PC-3 (cell line): ENCODE data around the gene ORC1. TPM values are rescaled to one million over a fixed set of nuclear protein-coding genes. Genes with fewer than 3 reads are reported as not detected.

Source experiments
- ATAC-seq: fragments of 200-7000 bp; cut with Tn5 transposase; 2 replicates; pipeline ENCODE4 v1.9.1; 2020; ENCODE audit warnings: mild to moderate bottlenecking, moderate library complexity
- BruUV-seq: library from RNA; stranded (reverse); fragments of 400-500 nt; replicated peaks from 2 replicates; lab custom pipeline; 2021; lab: Mats Ljungman, UMichigan
- CTCF ChIA-PET: fragments of 300-600 bp; sonication (Branson Sonifier 250); formaldehyde crosslinking; loops from one replicate; lab custom pipeline; 2022; ENCODE audit warnings: antibody characterized with exemption; lab: Charles Lee
- POLR2A ChIA-PET: fragments of 300-600 bp; sonication (Branson Sonifier 250); formaldehyde crosslinking; loops from one replicate; lab custom pipeline; 2022; ENCODE audit warnings: antibody characterized with exemption; ENCODE audit not compliant: unreplicated experiment; lab: Charles Lee
- DNase-seq: peaks from one replicate; pipeline ENCODE4 v3.0.0-alpha.2; 2015
- H2AFZ ChIP-seq: fragments of 300-600 bp; sonication (generic); 2 replicates; pipeline ENCODE4 v1.6.0; 2016; ENCODE audit warnings: antibody characterized with exemption, low read length
- H3F3A ChIP-seq: fragments of 300-600 bp; sonication (generic); one replicate; pipeline ENCODE4 v1.6.0; 2017; ENCODE audit warnings: antibody characterized with exemption, low read length, control low read depth, mild to moderate bottlenecking; ENCODE audit not compliant: unreplicated experiment
- H3K27ac ChIP-seq: fragments of 300-600 bp; sonication (generic); 2 replicates; pipeline ENCODE4 v1.5.1; 2016; ENCODE audit warnings: mild to moderate bottlenecking, low read length
- H3K27me3 ChIP-seq: fragments of 300-600 bp; sonication (generic); 2 replicates; pipeline ENCODE4 v1.6.1; 2016; ENCODE audit warnings: low read length, mixed read lengths
- H3K36me3 ChIP-seq: fragments of 300-600 bp; sonication (generic); 2 replicates; pipeline ENCODE4 v1.6.1; 2016; ENCODE audit warnings: low read depth, mixed run types, low read length, mixed read lengths
- H3K4me1 ChIP-seq: fragments of 300-600 bp; sonication (generic); 2 replicates; pipeline ENCODE4 v1.5.1; 2016; ENCODE audit warnings: low read length; ENCODE audit not compliant: insufficient read depth
- H3K4me2 ChIP-seq: fragments of 300-600 bp; sonication (generic); 2 replicates; pipeline ENCODE4 v1.6.0; 2016; ENCODE audit warnings: low read length
- H3K4me3 ChIP-seq: fragments of 300-600 bp; sonication (generic); 2 replicates; pipeline ENCODE4 v1.5.1; 2016; ENCODE audit warnings: mild to moderate bottlenecking, low read length, mixed read lengths
- H3K79me2 ChIP-seq: fragments of 300-600 bp; sonication (generic); 2 replicates; pipeline ENCODE4 v1.6.1; 2017; ENCODE audit warnings: low read length, mixed read lengths
- H3K9ac ChIP-seq: fragments of 300-600 bp; sonication (generic); 2 replicates; pipeline ENCODE4 v1.6.0; 2016; ENCODE audit warnings: mild to moderate bottlenecking, low read length
- H3K9me2 ChIP-seq: fragments of 300-600 bp; sonication (generic); replicated peaks from 2 replicates; pipeline ENCODE4 v1.6.1; 2016; ENCODE audit warnings: mixed run types, low read length, mixed read lengths
- H3K9me3 ChIP-seq: fragments of 300-600 bp; sonication (generic); 2 replicates; pipeline ENCODE4 v1.6.1; 2016; ENCODE audit warnings: low read length, mixed read lengths
- H4K20me1 ChIP-seq: fragments of 300-600 bp; sonication (generic); 2 replicates; pipeline ENCODE4 v1.6.1; 2016; ENCODE audit warnings: low read length, mixed read lengths
- CTCF ChIP-seq: fragments of 300-600 bp; sonication (generic); conservative IDR thresholded peaks from 2 replicates; pipeline ENCODE4 v1.5.1; 2017; ENCODE audit warnings: antibody characterized with exemption, low read depth, mild to moderate bottlenecking, low read length
- EZH2 ChIP-seq: fragments of 300-600 bp; sonication (generic); IDR thresholded peaks from one replicate; pipeline ENCODE4 v1.6.1; 2017; ENCODE audit warnings: antibody characterized with exemption, mild to moderate bottlenecking, low read length; ENCODE audit not compliant: unreplicated experiment
- EZH2phosphoT487 ChIP-seq: fragments of 300-600 bp; sonication (generic); IDR thresholded peaks from 2 replicates; pipeline ENCODE4 v1.6.1; 2018; ENCODE audit warnings: mild to moderate bottlenecking, antibody characterized with exemption, low read length, borderline replicate concordance
- intact Hi-C: fragments of 100-400 bp; cut with micrococcal nuclease; formaldehyde crosslinking; loops from 2 replicates; pipeline ENCODE4 v1.9.0; 2023
- total RNA-seq: library from RNA; depleted of rRNA; stranded (reverse); fragments of >200 nt; gene quantifications from 2 replicates; pipeline ENCODE4 v1.2.3, GENCODE V29; 2014

ORC1 gene
- total RNA-seq, 1 experiment from 2014 or later = 23.7 TPM

GRCh38 chr1:52364235-52364839 is 39.9 kb downstream of the ORC1 start:
- intact Hi-C loops = no loop called here
- Histone ChIP-seq H2AFZ (no peak overlapping the region), H3K27ac (no peak overlapping the region), H3K79me2 (peaks cover 19% of the 10 kb centered on the region), H3K9ac (no peak overlapping the region), H3K36me3 (peaks cover 12% of the 10 kb centered on the region; the same call in 1 of the 2 replicates), H3K4me3 (peak overlapping the region; percentile 84), H3K9me3 (no peaks in the 10 kb centered on the region), H3K27me3 (no peaks in the 10 kb centered on the region), H3K4me1 (peaks cover 20% of the 10 kb centered on the region), H3K9me2 (no peaks in the 10 kb centered on the region), H3F3A (no peaks in the 10 kb centered on the region), H4K20me1 (no peaks in the 10 kb centered on the region), H3K4me2 (peak overlapping the region; percentile 86)
- ATAC-seq = no peak
- ChIA-PET CTCF (no interaction called here), POLR2A (no interaction called here)
- no TSS peak for BruUV-seq
- DNase-seq = no peak
- TF ChIP-seq CTCF = peak; percentile 15; the same call in 1 of the 2 replicates
- TF ChIP-seq EZH2 = no peak

DNA sequence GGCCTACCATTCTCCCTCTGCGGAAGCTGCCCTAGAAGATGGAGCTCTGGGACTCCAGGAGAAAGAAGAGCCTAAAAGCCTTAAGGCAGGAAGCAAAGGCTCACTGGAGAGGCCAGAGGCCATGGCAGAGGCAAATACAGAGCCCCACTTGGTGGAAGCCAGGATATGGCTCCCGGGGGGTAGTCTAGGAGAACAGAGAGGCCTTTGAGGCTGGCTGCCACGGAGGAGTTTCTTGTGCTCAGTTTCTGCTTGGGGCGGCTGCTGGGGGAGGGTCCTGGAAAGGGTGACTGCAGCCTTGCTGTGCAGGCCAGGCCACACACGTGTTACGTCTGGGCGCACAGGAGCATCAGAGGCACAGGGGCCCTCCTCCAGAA is 43.6 kb downstream of the ORC1 start:
- POLR2A ChIA-PET = no interaction called here
- Histone ChIP-seq H3F3A (no peaks in the 10 kb centered on the region), H2AFZ (no peak overlapping the region), H3K79me2 (peaks cover 19% of the 10 kb centered on the region), H4K20me1 (no peaks in the 10 kb centered on the region), H3K9me3 (no peaks in the 10 kb centered on the region), H3K9me2 (no peaks in the 10 kb centered on the region), H3K27me3 (no peaks in the 10 kb centered on the region), H3K4me1 (peaks cover 9% of the 10 kb centered on the region), H3K4me2 (no peak overlapping the region), H3K36me3 (peaks cover 20% of the 10 kb centered on the region; the same call in 1 of the 2 replicates), H3K27ac (no peak overlapping the region), H3K4me3 (no peak overlapping the region), H3K9ac (no peak overlapping the region)
- TF ChIP-seq EZH2phosphoT487 = no peak
- TF ChIP-seq CTCF = no peak
- TF ChIP-seq EZH2 = no peak
- ATAC-seq = no peak
- intact Hi-C loops = no loop called here
- CTCF ChIA-PET = no interaction called here
- no peak for DNase-seq
- BruUV-seq = no TSS peak
